Gastroesophageal sphincter (tissue), 4 donors: ENCODE data around the gene SYNPR. TPM values are rescaled to one million over a fixed set of nuclear protein-coding genes. Genes with fewer than 3 reads are reported as not detected.

Experiments used
- ATAC-seq: fragments of 150-250 bp; one replicate; pipeline ENCODE4 v1.9.1; 2016; ENCODE audit warnings: mild to moderate bottlenecking, moderate library complexity
- H3K27ac ChIP-seq, 4 donors: fragments of 200-600 bp; sonication (generic) in 3 of 4; 1 replicate in 3 of 4; 2 replicates in 1 of 4; pipeline ENCODE4 v1.5.1; 2016 to 2019
- H3K27me3 ChIP-seq: fragments of 200-600 bp; sonication (generic); one replicate; pipeline ENCODE4 v1.5.1; 2019
- H3K36me3 ChIP-seq, 2 donors: fragments of 200-600 bp; sonication (generic); one replicate each; pipeline ENCODE4 v1.5.1; 2019; ENCODE audit warnings: control low read depth in 1 of 2
- H3K4me1 ChIP-seq, 3 donors: fragments of 200-600 bp; sonication (generic); 1 replicate in 2 of 3; 2 replicates in 1 of 3; pipeline ENCODE4 v1.5.1; 2016 to 2019; ENCODE audit warnings: control low read depth in 2 of 3
- H3K4me3 ChIP-seq, 2 donors: fragments of 200-600 bp; sonication (generic); one replicate each; pipeline ENCODE4 v1.5.1; 2019; ENCODE audit warnings: mild to moderate bottlenecking in 1 of 2, moderate library complexity in 1 of 2
- H3K9me3 ChIP-seq, 3 donors: fragments of 200-600 bp; sonication (generic); one replicate each; pipeline ENCODE4 v1.5.1; 2017 to 2019; ENCODE audit warnings: control low read depth in 2 of 3
- CTCF ChIP-seq, 4 experiments: fragments of 200-600 bp in 2 of 4; fragments of 450-650 bp in 2 of 4; sonication (generic) in 1 of 4; IDR thresholded peaks; one replicate each; pipeline ENCODE4 v1.5.1; 2017 to 2019; ENCODE audit warnings: antibody characterized with exemption in 4 of 4, mild to moderate bottlenecking in 2 of 4, moderate library complexity in 2 of 4
- EP300 ChIP-seq: sonication (generic); formaldehyde crosslinking; IDR thresholded peaks from one replicate; pipeline ENCODE4 v1.6.1; 2017; ENCODE audit warnings: antibody characterized with exemption, mild to moderate bottlenecking
- POLR2A ChIP-seq, 2 donors: fragments of 450-650 bp; IDR thresholded peaks; one replicate each; pipeline ENCODE4 v1.6.1; 2017; ENCODE audit warnings: antibody characterized with exemption in 2 of 2, mild to moderate bottlenecking in 2 of 2, moderate library complexity in 1 of 2
- POLR2AphosphoS5 ChIP-seq: sonication (generic); formaldehyde crosslinking; IDR thresholded peaks from one replicate; pipeline ENCODE4 v1.6.1; 2017; ENCODE audit warnings: antibody characterized with exemption
- WGBS, 2 donors: methylation state at CpG; one replicate each; pipeline ENCODE4 v1.1.5; 2018; ENCODE audit warnings: low coverage in 1 of 2; 5-methylcytosine and 5-hydroxymethylcytosine counted together
- total RNA-seq, 4 donors: library from RNA; depleted of rRNA; stranded (reverse); fragments of >200 nt; gene quantifications; one replicate each; pipeline ENCODE4 v1.1.0, GENCODE V29; 2016

Gene SYNPR
- total RNA-seq, 4 donors from 2014 or later, result 0.47 TPM; not detected in 3

- no peaks in the 10 kb centered on the region for H3K27me3 ChIP-seq
- no peak overlapping the region for H3K4me3 ChIP-seq
- H3K27ac ChIP-seq, result no peak overlapping the region
- TF ChIP-seq POLR2AphosphoS5 (no peak), EP300 (no peak), POLR2A (IDR thresholded peaks at IDR 0.05) (no peak), CTCF (IDR thresholded peaks at IDR 0.05) (no peak)
- no peaks in the 10 kb centered on the region for H3K9me3 ChIP-seq
- no peaks in the 10 kb centered on the region for H3K36me3 ChIP-seq
- no peaks in the 10 kb centered on the region for H3K4me1 ChIP-seq
- 71 to 88% methylated on average over 4 of the region's 4 CpGs for WGBS, 2 donors
- no peak for ATAC-seq
Measured at GRCh38 chr3:63609834-63610233, 331.7 kb downstream of the SYNPR start.

DNA sequence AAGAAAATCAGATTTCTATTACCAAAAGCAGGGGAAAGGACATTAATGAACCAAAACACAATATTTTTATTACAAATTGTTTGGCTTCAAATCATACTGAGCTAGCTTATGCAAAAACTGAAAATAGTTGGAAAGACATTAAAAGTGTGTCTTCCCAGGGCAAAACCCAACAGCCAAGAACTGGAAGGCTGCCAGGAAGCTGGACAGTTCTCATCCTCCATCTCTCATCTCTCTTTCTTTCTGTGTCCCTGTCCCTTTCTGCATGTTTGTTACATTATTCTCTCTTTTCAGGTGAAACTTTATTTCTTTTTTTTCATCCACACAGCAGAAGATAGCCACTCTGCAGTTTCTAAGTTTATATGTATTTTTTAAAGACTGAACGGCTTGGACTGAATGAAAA lies 333.3 kb downstream of the SYNPR start:
- TF ChIP-seq POLR2AphosphoS5, result no peak
- TF ChIP-seq CTCF (IDR thresholded peaks at IDR 0.05), result no peak
- no peak for TF ChIP-seq POLR2A (IDR thresholded peaks at IDR 0.05)
- TF ChIP-seq EP300, result no peak
- H3K4me3 ChIP-seq, result no peak overlapping the region
- WGBS, 2 donors, result 80 to 100% methylated on average over 1 of the region's 1 CpG
- H3K27me3 ChIP-seq, result no peaks in the 10 kb centered on the region
- no peaks in the 10 kb centered on the region for H3K36me3 ChIP-seq
- H3K9me3 ChIP-seq, result no peaks in the 10 kb centered on the region
- ATAC-seq, result no peak
- no peak overlapping the region for H3K27ac ChIP-seq
- no peaks in the 10 kb centered on the region for H3K4me1 ChIP-seq

DNA sequence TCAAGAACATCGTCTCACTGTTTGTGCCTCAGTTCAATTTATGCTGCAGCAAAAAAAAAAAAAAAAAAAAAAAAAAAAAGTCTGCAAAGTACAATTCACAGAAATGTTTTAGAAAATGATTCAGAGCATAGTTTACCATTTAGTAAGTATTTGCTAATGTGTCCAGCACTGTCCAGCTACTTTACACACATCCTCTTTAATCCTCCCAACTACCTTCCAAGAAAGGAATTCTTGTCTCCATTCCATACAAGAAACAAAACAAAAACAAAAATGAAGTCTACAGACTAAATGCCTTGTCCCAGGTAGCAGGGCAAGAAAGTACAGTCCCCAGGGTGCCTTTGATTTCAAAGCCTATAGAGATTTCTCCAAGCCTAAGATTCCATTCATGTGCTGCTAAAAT lies 335.5 kb downstream of the SYNPR start:
- Histone ChIP-seq H3K36me3 (no peaks in the 10 kb centered on the region), H3K4me1 (no peaks in the 10 kb centered on the region), H3K27ac (no peak overlapping the region), H3K4me3 (no peak overlapping the region), H3K27me3 (no peaks in the 10 kb centered on the region), H3K9me3 (no peaks in the 10 kb centered on the region)
- 0 to 40% methylated on average over 1 of the region's 1 CpG for WGBS, 2 donors
- no peak for TF ChIP-seq POLR2AphosphoS5
- TF ChIP-seq EP300, result no peak
- TF ChIP-seq POLR2A (IDR thresholded peaks at IDR 0.05), result no peak
- TF ChIP-seq CTCF (IDR thresholded peaks at IDR 0.05), result no peak
- no peak for ATAC-seq

GRCh38 chr3:63617391-63617790 lies 339.3 kb downstream of the SYNPR start:
- no peaks in the 10 kb centered on the region for H3K9me3 ChIP-seq
- ATAC-seq, result no peak
- 63 to 80% methylated on average over 1 to 3 of the region's 4 CpGs for WGBS, 2 donors
- H3K4me1 ChIP-seq, result no peaks in the 10 kb centered on the region
- TF ChIP-seq CTCF (IDR thresholded peaks at IDR 0.05) (no peak), EP300 (no peak), POLR2AphosphoS5 (no peak), POLR2A (IDR thresholded peaks at IDR 0.05) (no peak)
- no peak overlapping the region for H3K27ac ChIP-seq
- H3K27me3 ChIP-seq, result peaks cover 7% of the 10 kb centered on the region
- H3K36me3 ChIP-seq, result no peaks in the 10 kb centered on the region
- no peak overlapping the region for H3K4me3 ChIP-seq

- no peak overlapping the region for H3K27ac ChIP-seq
- 19 to 24% methylated on average over 8 of the region's 8 CpGs for WGBS, 2 donors
- H3K4me3 ChIP-seq, result no peak overlapping the region
- no peak for ATAC-seq
- no peaks in the 10 kb centered on the region for H3K9me3 ChIP-seq
- peaks cover 0 to 7% (median 0%) of the 10 kb centered on the region in 3 donors for H3K4me1 ChIP-seq
- no peaks in the 10 kb centered on the region for H3K36me3 ChIP-seq
- H3K27me3 ChIP-seq, result no peaks in the 10 kb centered on the region
- TF ChIP-seq EP300 (no peak), POLR2AphosphoS5 (no peak), POLR2A (IDR thresholded peaks at IDR 0.05) (no peak), CTCF (IDR thresholded peaks at IDR 0.05) (no peak)
Measured at GRCh38 chr3:63624941-63625560, 346.9 kb downstream of the SYNPR start.
